Dendritic cell treated with granulocyte-macrophage colony-stimulating factor and Interleukin-4, amounts not matched to agents 40 ng/mL and 50 ng/mL, for 4 days (primary cell): ENCODE measurements around the gene CSTF3.
A peak's percentile ranks its signal among the peaks of the same experiment; 100 is the strongest.
"Not testable (repeated sequence)": the region's sequence is repeated elsewhere in the genome, so short reads cannot be mapped to it uniquely, and the experiment has no call there.

Experiments used
- H3K27ac Mint-ChIP-seq: one replicate; pipeline ENCODE4 v1.8.0; 2022; ENCODE audit warnings: mild to moderate bottlenecking, mixed read lengths
- H3K27me3 Mint-ChIP-seq: one replicate; pipeline ENCODE4 v1.8.0; 2022; ENCODE audit warnings: mild to moderate bottlenecking, mixed read lengths
- H3K36me3 Mint-ChIP-seq: one replicate; pipeline ENCODE4 v1.8.0; 2022; ENCODE audit warnings: low read depth, mixed read lengths
- H3K4me1 Mint-ChIP-seq: one replicate; pipeline ENCODE4 v1.8.0; 2022; ENCODE audit warnings: low read depth, mixed read lengths
- H3K4me3 Mint-ChIP-seq: one replicate; pipeline ENCODE4 v1.8.0; 2022; ENCODE audit warnings: mild to moderate bottlenecking, moderate library complexity, mixed read lengths
- H3K9me3 Mint-ChIP-seq: one replicate; pipeline ENCODE4 v1.8.0; 2022; ENCODE audit warnings: mixed read lengths
- intact Hi-C: fragments of 100-400 bp; cut with micrococcal nuclease; formaldehyde crosslinking; loops from one replicate; pipeline ENCODE4 v1.15.0; 2022

CSTF3 gene

GRCh38 chr11:33135768-33136443 lies 25.4 kb downstream of the CSTF3 start:
- H3K4me3 Mint-ChIP-seq: no peak overlapping the region
- no peak overlapping the region for H3K27ac Mint-ChIP-seq
- H3K9me3 Mint-ChIP-seq: no peaks in the 10 kb centered on the region
- intact Hi-C loops: no loop called here
- H3K4me1 Mint-ChIP-seq: peaks cover 18% of the 10 kb centered on the region
- H3K27me3 Mint-ChIP-seq: no peaks in the 10 kb centered on the region
- peaks cover 10% of the 10 kb centered on the region for H3K36me3 Mint-ChIP-seq

DNA sequence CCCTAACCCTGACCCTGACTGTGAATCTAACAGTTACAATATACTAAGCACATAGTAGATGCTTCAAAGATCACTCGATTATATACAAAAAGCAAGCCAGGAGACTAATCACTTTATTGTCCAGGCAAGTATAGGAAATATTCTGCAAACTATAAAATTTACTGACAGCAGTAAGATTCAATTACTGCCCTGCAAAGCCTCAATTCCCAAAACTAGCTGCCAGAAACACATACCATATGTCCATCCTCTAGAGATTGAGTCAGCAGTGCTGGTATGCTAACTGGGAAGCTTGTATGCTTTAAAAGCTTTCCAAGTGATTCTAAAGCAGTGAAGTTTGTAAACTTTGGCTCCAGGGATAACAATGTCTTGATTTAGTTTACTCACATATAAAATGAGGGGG lies 26.1 kb downstream of the CSTF3 start:
- intact Hi-C loops: no loop called here
- Mint-ChIP-seq H3K9me3 (no peaks in the 10 kb centered on the region), H3K4me3 (no peak overlapping the region), H3K4me1 (peaks cover 18% of the 10 kb centered on the region), H3K27me3 (no peaks in the 10 kb centered on the region), H3K36me3 (peaks cover 6% of the 10 kb centered on the region), H3K27ac (no peak overlapping the region)

- Mint-ChIP-seq H3K36me3 (no peaks in the 10 kb centered on the region), H3K27ac (peak overlapping the region; percentile 65), H3K4me3 (peak overlapping the region; percentile 20), H3K9me3 (no peaks in the 10 kb centered on the region), H3K27me3 (no peaks in the 10 kb centered on the region), H3K4me1 (peaks cover 18% of the 10 kb centered on the region)
- intact Hi-C loops: no loop called here
These were observed 27.0 kb downstream of the CSTF3 start for GRCh38 chr11:33134276-33134675.

- Mint-ChIP-seq H3K36me3 (no peaks in the 10 kb centered on the region), H3K4me1 (peaks cover 18% of the 10 kb centered on the region), H3K27me3 (no peaks in the 10 kb centered on the region), H3K27ac (peak overlapping the region; percentile 65), H3K9me3 (no peaks in the 10 kb centered on the region), H3K4me3 (no peak overlapping the region)
- intact Hi-C loops: no loop called here
These were observed 27.5 kb downstream of the CSTF3 start for GRCh38 chr11:33133761-33134160.

- intact Hi-C loops: no loop called here
- H3K27me3 Mint-ChIP-seq: no peaks in the 10 kb centered on the region
- H3K27ac Mint-ChIP-seq: no peak overlapping the region
- no peak overlapping the region for H3K4me3 Mint-ChIP-seq
- no peaks in the 10 kb centered on the region for H3K36me3 Mint-ChIP-seq
- H3K4me1 Mint-ChIP-seq: peaks cover 18% of the 10 kb centered on the region
- H3K9me3 Mint-ChIP-seq: no peaks in the 10 kb centered on the region
These were observed 28.8 kb downstream of the CSTF3 start for GRCh38 chr11:33132510-33132909.

DNA sequence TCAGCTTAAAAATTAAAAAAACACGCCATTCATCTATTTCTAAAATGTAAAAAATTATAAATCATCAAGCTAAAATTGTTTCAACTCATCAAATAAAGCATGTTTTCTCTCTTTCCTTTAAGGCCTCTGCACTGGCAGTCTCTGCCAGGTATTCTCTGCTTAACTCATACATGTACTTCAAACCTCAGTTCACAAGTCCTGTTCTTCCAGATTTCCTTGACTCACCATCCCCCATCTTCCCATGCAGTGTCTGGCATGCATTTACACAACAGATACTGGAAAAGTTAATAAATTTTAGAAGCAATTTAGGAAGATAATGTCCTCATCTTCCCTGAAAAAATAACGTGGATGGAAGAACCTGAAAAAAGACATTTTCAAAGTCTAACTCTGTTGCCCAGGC lies 32.5 kb downstream of the CSTF3 start:
- intact Hi-C loops: no loop called here
- no peak overlapping the region for H3K27ac Mint-ChIP-seq
- no peaks in the 10 kb centered on the region for H3K9me3 Mint-ChIP-seq
- no peaks in the 10 kb centered on the region for H3K27me3 Mint-ChIP-seq
- H3K4me3 Mint-ChIP-seq: no peak overlapping the region
- H3K36me3 Mint-ChIP-seq: peaks cover 13% of the 10 kb centered on the region
- H3K4me1 Mint-ChIP-seq: peaks cover 4% of the 10 kb centered on the region

- Mint-ChIP-seq H3K9me3 (no peaks in the 10 kb centered on the region), H3K4me1 (no peaks in the 10 kb centered on the region), H3K4me3 (no peak overlapping the region), H3K27ac (no peak overlapping the region), H3K27me3 (no peaks in the 10 kb centered on the region), H3K36me3 (peaks cover 19% of the 10 kb centered on the region)
- intact Hi-C loops: no loop called here
These were observed 35.7 kb downstream of the CSTF3 start for GRCh38 chr11:33125611-33126010.

- Mint-ChIP-seq H3K27me3 (no peaks in the 10 kb centered on the region), H3K27ac (no peak overlapping the region), H3K4me1 (no peaks in the 10 kb centered on the region), H3K4me3 (no peak overlapping the region), H3K36me3 (peaks cover 19% of the 10 kb centered on the region), H3K9me3 (no peaks in the 10 kb centered on the region)
- intact Hi-C loops: no loop called here
These were observed 36.3 kb downstream of the CSTF3 start for GRCh38 chr11:33125025-33125424.

DNA sequence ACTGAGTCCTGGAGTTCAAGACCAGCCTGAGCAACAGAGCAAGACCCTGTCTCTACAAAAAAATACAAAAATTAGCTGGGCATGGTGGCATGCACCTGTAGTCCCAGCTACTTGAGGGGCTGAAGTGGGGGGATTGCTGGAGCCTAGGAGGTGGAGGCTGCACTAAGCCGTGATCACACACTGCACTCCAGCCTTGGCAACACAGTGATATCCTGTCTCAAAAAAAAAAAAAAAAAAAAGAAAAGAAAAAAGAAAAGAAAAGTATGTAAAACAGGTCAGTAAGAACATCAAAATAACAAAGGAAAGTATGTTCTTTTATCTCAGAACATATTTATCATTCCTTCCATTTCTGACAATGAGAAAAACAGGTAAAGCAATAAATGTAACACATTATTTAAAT lies 38.6 kb downstream of the CSTF3 start:
- H3K27ac Mint-ChIP-seq, H3K4me1 Mint-ChIP-seq, H3K9me3 Mint-ChIP-seq, H3K4me3 Mint-ChIP-seq, intact Hi-C loops, H3K27me3 Mint-ChIP-seq: not testable (repeated sequence)
- H3K36me3 Mint-ChIP-seq: peaks cover 19% of the 10 kb centered on the region

DNA sequence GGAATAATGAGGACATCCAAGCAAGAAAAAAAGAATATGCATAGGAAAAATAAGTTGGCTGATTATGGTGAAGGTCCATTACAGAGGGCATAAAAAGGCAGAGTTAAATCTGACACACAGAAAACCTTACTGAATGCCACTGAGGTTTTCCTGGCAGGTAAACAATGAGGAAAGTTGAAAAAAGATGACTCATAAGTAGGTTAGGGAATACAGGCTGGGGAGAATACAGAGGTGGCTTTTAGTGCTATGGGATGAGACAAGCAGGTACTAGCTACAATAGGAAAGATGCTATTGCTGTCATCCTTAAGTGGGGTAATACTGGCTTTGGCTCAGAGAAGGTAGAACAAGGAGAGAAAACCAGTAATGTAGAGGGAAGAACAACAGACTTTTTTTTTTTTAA lies 44.7 kb downstream of the CSTF3 start:
- Mint-ChIP-seq H3K9me3 (no peaks in the 10 kb centered on the region), H3K4me3 (no peak overlapping the region), H3K4me1 (no peaks in the 10 kb centered on the region), H3K36me3 (peaks cover 6% of the 10 kb centered on the region), H3K27ac (no peak overlapping the region), H3K27me3 (no peaks in the 10 kb centered on the region)
- intact Hi-C loops: no loop called here

- intact Hi-C loops: no loop called here
- H3K9me3 Mint-ChIP-seq: no peaks in the 10 kb centered on the region
- H3K27ac Mint-ChIP-seq: no peak overlapping the region
- H3K36me3 Mint-ChIP-seq: peaks cover 21% of the 10 kb centered on the region
- no peaks in the 10 kb centered on the region for H3K4me1 Mint-ChIP-seq
- H3K27me3 Mint-ChIP-seq: no peaks in the 10 kb centered on the region
- no peak overlapping the region for H3K4me3 Mint-ChIP-seq
These were observed 51.2 kb downstream of the CSTF3 start for GRCh38 chr11:33110083-33110482.

DNA sequence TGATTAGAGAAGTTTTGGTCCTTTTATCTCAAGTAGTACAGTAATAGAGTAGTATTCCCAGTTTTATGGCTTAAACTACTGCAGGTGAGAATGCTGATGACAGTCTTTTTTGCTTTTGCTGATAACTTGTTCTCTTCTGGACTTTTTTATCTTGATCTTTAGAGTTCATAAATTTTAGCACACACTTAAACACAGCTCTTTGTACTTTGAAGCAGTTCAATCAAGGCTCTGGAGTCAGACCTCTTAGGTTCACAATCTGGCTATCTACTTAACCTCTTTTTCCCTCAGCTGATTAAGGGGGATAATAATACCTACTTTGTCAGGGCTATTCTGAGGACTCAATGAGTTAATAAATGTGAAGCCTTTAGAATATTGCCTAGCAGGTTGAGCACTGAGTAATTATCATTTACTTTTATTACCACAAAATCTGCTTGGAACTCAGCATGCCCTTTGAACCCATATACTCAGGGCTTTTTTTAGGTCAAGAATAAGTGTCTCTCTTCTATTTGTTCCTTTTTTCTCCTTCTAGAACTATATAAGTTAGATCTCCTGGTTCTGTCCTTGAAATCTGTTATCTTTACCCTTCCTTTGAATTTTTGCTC lies 51.9 kb downstream of the CSTF3 start:
- H3K4me3 Mint-ChIP-seq: no peak overlapping the region
- no peaks in the 10 kb centered on the region for H3K4me1 Mint-ChIP-seq
- H3K36me3 Mint-ChIP-seq: peaks cover 28% of the 10 kb centered on the region
- intact Hi-C loops: no loop called here
- H3K27ac Mint-ChIP-seq: no peak overlapping the region
- no peaks in the 10 kb centered on the region for H3K27me3 Mint-ChIP-seq
- no peaks in the 10 kb centered on the region for H3K9me3 Mint-ChIP-seq

- Mint-ChIP-seq H3K4me3 (no peak overlapping the region), H3K27ac (no peak overlapping the region), H3K4me1 (no peaks in the 10 kb centered on the region), H3K9me3 (no peaks in the 10 kb centered on the region), H3K36me3 (peaks cover 67% of the 10 kb centered on the region), H3K27me3 (no peaks in the 10 kb centered on the region)
- intact Hi-C loops: no loop called here
These were observed 57.4 kb downstream of the CSTF3 start for GRCh38 chr11:33103836-33104235.

DNA sequence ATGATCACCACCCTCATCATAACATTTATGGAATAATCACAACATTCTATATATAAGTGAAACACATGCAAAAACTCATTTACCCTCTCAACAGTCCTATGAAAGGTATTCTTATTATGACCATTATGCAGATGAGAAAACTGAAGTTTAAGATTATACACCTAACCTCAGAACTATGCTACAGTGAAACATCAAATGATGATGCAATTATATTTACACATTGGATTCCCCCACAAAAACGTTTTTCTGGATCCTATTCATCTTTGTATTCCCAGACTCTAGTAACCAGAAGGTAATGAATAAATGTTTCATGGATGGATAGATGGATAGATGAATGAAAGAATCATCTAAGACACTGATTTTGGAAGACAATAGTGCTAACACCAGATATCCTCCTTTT lies 67.1 kb downstream of the CSTF3 start:
- no peak overlapping the region for H3K4me3 Mint-ChIP-seq
- no peaks in the 10 kb centered on the region for H3K9me3 Mint-ChIP-seq
- H3K27me3 Mint-ChIP-seq: no peaks in the 10 kb centered on the region
- peaks cover 73% of the 10 kb centered on the region for H3K36me3 Mint-ChIP-seq
- intact Hi-C loops: no loop called here
- H3K27ac Mint-ChIP-seq: no peak overlapping the region
- H3K4me1 Mint-ChIP-seq: no peaks in the 10 kb centered on the region

- no peak overlapping the region for H3K27ac Mint-ChIP-seq
These were observed 71.5 kb downstream of the CSTF3 start for GRCh38 chr11:33089776-33090175.

More at GRCh38 chr11:33089776-33090175, 71.5 kb downstream of the CSTF3 start:
- H3K4me3 Mint-ChIP-seq: no peak overlapping the region
- intact Hi-C loops: no loop called here
- peaks cover 61% of the 10 kb centered on the region for H3K36me3 Mint-ChIP-seq
- H3K4me1 Mint-ChIP-seq: peaks cover 9% of the 10 kb centered on the region
- no peaks in the 10 kb centered on the region for H3K27me3 Mint-ChIP-seq
- no peaks in the 10 kb centered on the region for H3K9me3 Mint-ChIP-seq
